HG03439 (cell line): Measurements from ENCODE around the gene GPR139.

Experiments
- ATAC-seq: cut with Tn5 transposase; IDR thresholded peaks from one replicate; pipeline ENCODE4 v1.9.1; 2021; ENCODE audit warnings: mild to moderate bottlenecking, moderate library complexity; ENCODE audit not compliant: unreplicated experiment

Gene GPR139

DNA sequence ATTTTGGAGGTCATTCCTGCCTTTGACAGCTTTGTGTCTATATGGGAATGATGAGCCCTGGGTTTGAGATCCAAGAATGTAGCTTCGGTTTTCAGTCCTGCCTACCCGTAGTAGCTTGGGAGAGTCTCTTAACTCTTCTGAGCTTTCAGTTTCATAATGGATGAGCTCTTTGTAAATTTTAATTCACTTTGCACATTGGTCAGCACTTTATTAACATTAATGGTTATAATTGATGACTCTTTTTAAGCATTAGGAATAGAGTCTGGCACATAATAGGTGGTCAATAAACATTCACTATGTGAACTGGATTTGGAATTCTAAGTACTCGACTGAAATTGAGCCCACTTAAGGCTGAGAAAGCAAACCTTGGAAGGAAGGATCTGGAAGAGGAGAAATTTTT lies 17.3 kb downstream of the GPR139 start:
- ATAC-seq: no peak

DNA sequence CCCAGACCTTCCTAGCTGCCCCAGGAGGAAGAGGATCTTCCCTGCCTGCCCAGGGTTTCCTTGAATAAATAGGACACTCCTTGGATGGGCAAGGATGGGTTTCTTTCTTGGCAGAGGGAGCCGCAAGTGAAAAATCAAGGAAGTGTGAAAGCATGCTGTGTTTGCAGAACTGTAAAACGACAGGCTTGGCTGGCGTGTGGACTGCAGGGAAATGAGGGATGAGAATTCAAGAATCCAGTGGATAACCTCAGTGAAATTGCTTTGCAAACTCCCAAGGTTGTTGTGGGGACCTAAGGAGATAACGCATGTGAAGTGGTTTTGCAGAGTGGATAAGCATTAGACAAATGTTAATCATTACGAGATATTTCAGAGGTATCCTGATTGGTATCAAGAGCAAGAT lies 20.4 kb downstream of the GPR139 start:
- no peak for ATAC-seq

- ATAC-seq: no peak
Measured at GRCh38 chr16:20051611-20052010, 22.1 kb downstream of the GPR139 start.

DNA sequence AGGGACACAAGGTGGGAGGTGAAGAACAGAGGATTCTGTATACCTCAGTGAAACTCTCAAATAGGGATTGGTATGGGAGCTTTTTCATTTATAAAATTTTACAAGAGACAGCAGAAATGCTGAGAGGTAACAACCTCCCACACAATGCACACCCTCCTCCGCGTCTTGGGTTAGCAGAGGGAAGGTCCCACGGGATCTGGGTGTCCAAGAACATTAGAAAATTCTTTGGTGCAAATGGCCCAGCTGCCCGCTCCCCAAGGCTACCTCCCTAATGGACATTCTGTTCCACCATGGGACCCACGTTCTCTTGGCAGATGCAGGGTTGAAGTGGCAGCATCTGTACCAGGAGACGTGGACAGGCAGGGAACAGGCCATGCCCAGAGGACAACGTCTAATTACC lies 22.5 kb downstream of the GPR139 start:
- ATAC-seq: no peak

- no peak for ATAC-seq
Measured at GRCh38 chr16:20049831-20050230, 23.9 kb downstream of the GPR139 start.

GRCh38 chr16:20045886-20046285 lies 27.8 kb downstream of the GPR139 start:
- ATAC-seq: no peak

DNA sequence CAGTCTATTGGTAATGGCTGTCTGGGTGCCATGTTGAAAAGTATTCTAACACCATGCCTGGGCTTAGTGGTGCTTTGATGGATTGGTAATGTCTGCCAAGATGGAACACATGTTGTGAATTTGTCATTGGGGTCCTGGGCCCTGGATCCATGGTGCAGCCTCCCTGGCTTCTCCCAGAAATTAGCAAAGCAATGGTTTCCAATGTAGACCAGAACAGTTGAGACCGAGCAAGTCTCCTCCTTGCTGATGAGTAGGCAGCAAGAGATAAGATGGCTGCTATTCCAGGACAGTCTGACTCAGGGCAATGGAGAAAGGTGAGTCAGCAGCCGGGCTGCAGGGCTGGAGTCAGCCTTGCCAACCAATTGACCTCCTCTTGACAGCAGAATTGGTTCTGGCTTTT lies 30.8 kb downstream of the GPR139 start:
- no peak for ATAC-seq

DNA sequence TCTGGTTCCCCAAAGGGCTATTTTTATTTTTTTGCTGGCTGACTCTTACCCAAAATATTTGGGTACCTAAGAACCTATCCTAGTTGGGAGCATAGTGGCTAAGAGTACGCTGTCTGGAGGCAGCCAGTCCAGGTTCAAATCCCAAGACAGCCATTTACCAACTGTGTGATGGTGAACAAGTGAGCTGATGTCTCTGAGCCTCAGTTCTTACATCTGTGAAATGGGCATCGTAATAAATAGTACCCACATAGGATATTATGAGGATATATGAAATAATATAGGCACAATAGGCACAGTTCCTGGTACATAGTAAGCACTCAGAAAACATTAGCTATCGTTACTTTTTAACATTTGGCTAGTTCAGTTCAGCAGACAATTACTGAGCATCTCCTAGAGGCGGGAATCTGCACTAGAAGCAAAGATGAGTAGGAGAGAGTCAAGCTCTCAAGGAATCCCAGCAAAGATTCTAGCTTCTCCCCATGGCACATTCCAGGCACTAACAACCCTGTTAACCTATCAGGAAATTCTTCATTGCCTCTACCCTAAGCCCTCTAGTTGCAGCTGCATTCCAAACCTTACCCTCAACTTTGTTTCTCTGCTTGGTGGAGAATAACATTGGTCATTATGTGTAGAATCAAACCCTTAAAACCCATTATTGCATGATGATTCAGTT lies 31.6 kb downstream of the GPR139 start:
- ATAC-seq: no peak

GRCh38 chr16:20040011-20040410 lies 33.7 kb downstream of the GPR139 start:
- no peak for ATAC-seq

- no peak for ATAC-seq
Measured at GRCh38 chr16:20029611-20030010, 44.1 kb downstream of the GPR139 start.

- ATAC-seq: no peak
Measured at GRCh38 chr16:20026361-20027072, 47.2 kb downstream of the GPR139 start.

DNA sequence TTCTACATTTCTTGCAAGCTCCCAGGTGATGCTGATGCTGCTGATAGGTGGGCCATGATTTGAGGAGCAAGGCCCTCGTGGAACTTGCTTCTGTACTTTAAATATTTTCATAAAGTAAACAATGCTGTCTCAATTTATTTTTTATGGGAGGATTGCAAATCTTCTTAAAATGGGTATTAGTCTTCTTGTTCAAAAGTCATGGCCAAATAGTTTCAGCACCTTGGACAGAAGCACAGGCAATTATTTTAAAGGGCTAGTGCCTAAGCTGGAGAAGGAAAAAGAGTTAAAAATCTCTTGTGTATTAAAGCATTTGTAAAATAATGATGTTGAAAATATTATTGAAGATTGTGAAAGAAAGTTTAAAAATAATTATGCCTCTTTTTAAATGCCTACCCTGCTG lies 50.5 kb downstream of the GPR139 start:
- no peak for ATAC-seq

GRCh38 chr16:20020976-20021375 lies 52.7 kb downstream of the GPR139 start:
- ATAC-seq: no peak

DNA sequence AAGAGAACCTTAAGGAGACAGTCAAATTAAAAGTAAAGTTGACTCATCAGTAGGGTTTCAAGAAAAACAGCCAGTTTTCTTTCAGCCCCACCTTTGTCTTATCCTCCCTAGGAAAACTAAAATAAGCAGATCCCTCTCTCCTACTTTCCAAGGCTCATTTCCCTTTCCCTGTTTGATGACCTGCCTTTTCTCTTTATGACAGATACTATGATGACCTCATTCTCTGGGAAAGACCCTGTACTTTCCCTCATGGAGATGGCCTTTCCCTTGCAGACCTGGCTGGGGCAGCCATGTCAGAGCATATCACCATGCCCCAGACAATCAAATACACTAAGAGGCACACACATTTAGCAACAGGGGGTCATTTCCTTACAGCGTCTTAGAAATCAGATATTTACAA lies 53.6 kb downstream of the GPR139 start:
- no peak for ATAC-seq

GRCh38 chr16:20016234-20016633 lies 57.5 kb downstream of the GPR139 start:
- no peak for ATAC-seq

GRCh38 chr16:20004931-20005330 lies 68.8 kb downstream of the GPR139 start:
- no peak for ATAC-seq

DNA sequence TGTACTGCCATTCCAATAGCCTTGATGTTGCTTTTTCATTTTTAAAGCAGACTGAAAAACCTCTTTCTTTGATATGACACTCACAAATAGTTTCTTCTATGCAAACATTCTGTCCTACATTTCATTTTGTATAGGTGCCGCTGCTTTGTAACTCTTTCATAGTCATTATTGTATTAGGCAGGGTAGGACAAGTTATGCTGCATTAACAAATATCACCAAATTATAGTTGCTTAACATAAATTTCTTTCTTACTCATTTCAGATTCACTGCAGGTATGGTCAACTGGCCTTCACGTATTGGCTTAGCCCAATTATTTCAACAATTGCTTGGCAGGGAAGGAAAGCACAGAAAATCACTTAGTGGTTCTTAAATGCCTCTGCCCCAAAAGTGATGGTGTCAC lies 70.8 kb downstream of the GPR139 start:
- no peak for ATAC-seq

DNA sequence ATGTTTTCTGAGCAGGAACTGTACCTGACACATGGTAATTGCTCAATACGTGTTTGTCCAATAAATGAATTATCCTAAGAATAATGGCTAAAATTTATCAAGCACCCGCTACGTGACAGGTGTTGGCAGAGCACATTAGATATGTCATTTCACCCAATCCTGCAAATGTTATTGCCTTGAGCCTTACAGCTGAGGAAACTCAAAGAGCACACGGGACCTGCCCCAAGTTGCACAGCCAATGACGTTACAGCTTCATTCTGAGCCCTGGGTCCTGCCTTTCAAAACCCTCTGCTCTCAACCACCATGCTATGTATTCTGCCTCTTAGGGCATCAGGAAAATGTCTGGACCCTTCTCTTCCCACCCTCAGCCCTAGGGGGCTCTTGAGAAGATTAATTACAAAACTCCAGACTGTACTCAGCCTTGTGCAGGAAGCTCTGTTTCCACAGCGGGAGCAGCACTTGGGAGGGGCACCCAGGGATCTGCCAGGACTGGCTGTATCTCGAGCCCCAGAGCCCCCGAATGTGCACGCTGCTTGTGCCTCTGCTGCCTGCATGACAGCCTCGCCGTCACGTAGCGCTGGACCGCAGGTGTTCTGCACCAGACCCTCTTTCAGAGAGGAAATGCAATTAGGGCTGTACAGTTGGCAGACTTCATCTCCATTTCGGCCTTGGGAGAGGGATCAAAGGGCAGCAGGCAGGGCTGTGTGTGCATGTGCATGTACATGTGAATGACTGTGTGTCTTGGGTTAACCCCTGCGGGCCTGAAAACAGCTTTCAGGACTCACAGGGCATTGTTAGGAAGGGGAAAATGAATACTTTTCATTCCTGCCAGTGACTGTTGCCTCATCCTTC lies 71.6 kb downstream of the GPR139 start:
- no peak for ATAC-seq

GRCh38 chr16:19997734-19998133 lies 76.0 kb downstream of the GPR139 start:
- no peak for ATAC-seq

DNA sequence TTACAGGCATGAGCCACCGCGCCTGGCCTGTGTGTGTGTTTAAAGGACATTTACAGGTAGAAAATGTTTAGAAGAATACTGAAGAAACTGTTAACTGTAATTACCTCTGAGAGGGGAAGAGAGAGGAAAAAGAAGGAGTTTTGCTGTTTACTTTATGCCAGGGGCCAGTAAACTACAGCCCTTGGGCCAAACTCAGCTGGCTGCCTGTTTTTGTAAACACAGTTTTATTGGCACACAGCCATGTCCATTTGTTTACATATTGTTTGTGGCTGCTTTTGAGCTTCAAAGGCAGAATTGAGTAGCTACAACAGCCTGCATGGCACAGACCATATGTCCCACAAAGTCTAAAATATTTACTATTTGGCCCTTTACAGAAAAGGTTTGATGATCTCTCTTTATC lies 76.4 kb downstream of the GPR139 start:
- no peak for ATAC-seq

GRCh38 chr16:19994466-19995170 lies 79.1 kb downstream of the GPR139 start:
- ATAC-seq: no peak
